GM11168 (cell line): Measurements from ENCODE around the gene PRAME.
"Not testable (repeated sequence)": the region's sequence is repeated elsewhere in the genome, so short reads cannot be mapped to it uniquely, and the experiment has no call there.

ENCODE experiments used
- in situ Hi-C: fragments of 300-500 bp; cut with MboI; formaldehyde crosslinking; loops from one replicate; pipeline ENCODE4 v1.12.0; 2022; ENCODE audit warnings: low sequenced_read_pairs; ENCODE audit not compliant: unreplicated experiment

PRAME gene

DNA sequence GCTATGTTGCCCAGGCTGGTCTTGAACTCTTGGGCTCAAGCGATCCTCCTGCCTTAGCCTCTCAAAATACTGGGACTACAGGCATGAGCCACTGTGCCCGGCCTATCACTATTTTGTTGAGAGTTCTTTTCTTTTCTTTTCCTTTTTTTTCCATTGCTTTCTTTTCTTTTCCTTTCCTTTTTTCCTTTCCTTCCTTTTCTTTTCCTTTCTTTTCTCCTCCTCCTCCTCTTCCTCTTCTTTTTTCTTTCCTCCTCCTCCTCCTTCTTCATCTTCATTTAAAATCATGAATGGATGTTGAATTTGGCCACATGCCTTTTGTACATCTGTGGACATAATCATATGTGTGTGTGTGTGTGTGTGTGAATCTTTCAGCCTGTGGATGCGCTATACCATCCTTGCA, 25.7 kb upstream of the PRAME start:
- in situ Hi-C loops = no loop called here

DNA sequence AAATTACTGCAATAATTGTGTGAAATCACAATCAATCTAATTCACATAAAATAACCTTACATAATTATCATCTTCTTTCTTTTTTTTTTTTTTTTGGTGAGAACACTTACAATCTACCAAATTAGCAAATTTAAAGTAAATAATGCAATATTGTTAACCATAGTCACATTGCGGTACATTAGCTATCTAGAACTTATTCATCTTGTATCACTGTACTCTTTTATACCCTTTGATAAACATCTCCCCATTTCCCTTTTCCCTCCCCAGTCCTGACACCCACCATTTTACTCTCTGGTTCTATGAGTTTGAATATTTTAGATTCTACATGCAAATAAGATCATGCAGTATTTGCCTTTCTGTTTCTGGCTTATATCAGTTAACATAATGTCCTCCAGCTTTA, 24.0 kb upstream of the PRAME start:
- in situ Hi-C loops = no loop called here

DNA sequence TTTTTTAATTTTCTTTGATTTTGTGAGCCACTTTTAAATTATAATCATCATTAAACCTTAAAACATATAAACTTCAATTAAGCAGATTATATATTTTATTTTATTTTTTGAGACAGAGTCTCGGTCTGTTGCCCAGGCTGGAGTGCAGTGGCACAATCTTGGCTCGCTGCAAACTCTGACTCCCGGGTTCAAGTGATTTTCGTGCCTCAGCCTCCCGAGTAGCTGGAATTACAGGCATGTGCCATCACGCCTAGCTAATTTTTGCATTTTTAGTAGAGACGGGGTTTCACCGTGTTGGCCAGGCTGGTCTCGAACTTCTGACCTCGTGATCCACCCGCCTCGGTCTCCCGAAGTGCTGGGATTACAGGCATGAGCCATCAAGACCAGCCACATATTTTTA, 22.5 kb upstream of the PRAME start:
- in situ Hi-C loops = not testable (repeated sequence)

DNA sequence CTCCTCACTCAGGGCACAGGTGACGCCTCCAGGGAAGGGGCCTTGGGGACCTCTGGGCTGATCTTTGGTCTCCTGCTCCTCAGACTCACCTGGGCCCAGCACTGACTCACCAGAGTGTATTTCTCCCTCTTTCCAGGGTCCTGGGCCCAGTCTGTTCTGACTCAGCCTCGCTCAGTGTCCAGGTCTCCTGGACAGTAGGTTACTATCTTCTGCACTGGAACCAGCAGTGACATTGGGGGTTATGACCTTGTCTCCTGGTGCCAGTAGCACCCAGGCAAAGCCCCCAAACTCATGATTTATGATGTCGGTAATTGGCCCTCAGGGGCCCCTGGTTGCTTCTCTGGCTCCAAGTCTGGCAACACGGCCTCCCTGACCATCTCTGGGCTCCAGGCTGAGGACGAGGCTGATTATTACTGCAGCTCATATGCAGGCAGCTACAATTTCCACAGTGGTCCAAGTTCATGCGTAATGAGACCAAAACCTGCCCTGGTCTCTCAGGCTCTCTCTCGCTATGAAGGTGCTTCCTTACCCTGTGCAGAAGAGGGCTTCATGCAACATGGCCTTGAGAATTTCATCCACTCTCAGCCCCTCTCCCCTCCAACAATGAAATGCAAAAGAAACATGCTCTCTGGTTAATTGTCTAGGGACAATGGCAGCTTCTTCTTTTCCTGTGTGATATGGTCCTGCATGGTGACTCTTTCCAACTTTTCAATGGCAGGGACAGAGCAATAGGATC, 21.0 kb upstream of the PRAME start:
- in situ Hi-C loops = loop anchor here (10.0 kb wide), 1 partner anchor 115 kb away; no protein-coding TSS in a partner anchor

DNA sequence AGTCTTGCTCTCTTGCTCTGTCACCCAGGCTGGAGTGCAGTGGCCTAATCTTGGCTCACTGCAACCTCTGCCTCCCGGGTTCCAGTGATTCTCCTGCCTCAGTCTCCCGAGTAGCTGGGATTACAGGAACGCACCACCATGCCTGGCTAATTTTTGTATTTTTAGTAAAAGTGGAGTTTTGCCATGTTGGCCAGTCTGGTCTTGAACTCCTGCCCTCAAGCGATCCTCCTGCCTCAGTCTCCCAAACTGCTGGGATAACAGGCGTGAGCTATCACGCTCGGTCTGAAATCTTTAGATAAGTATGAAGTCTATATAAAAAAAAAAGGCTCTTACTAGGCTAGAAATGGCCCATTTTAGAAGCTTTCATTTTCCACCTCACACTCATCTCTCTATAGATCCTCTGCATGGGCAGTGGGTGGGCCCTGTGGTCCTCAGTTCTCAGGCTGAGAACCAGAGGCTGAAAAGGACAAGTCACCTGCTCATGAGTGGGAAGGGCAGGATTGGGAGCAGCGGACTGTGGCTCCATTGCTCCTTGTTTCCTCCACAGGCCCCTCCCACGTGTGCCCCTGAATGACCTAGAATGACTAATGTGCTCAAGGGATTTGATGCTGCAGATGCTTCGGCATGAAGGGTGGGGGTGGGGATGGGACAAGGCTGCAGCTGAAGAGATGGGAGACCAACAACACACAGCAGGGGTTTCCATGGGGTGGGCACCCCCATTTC, 19.8 kb upstream of the PRAME start:
- in situ Hi-C loops = loop anchor here (10.0 kb wide), 1 partner anchor 114 kb away; no protein-coding TSS in a partner anchor

DNA sequence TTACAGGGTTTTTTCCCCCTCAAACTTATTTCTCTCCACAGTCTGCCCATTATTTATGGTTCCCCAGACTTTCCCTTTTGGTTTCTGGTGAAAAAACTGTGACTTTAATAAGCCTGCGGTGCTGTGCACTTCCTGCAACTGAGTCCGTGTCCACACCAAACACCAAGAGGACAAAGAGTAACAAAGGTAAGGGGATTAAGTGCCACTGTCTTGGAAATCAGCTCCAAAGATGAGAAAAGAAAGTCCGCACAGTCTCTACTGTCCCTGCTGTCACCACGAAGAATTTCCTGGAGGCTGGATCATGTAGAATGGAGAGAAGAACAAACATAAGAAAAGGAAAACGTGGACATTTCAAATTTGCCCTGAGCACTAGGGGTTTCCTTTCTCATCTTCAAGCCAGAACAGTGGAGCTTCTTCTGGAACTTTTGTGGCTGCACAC, 17.9 kb upstream of the PRAME start:
- in situ Hi-C loops = loop anchor here (10.0 kb wide), 1 partner anchor 112 kb away; no protein-coding TSS in a partner anchor

DNA sequence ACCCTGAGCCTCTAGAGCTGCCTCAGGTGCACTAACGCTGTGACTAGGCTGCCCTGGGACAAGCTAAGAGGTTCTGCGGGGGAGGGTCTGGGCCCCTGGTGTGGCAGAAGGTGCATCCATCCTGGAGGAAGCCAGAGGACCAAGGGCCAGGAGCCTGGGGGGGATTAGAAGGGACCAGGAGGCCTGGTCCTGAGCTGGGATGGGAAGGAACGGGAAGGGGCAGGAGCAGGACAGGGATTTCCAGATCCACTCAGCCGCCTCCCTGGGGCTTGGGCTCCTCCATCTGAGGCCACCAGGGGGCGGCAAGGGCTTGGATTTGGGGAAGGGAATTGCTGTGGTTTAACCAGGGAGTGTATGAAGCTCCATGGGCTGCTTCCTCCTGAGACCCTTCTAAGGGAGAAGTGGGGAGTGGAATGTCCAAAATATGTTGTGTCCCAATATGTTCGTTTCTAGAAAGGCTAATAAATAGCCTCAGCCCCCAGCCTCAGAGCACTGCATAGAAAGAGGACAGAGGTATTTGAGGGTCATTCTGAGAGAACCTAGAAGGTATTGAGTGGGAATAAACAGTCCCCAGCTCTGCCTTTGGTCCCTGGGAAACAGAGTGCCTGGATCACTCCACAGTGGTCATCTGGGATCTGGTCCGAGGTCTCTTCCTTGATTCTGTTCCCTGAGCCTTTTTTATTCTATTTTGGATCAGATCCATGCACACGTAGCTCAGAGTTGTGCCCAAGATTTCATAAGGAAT, 17.4 kb upstream of the PRAME start:
- in situ Hi-C loops = loop anchor here (10.0 kb wide), 1 partner anchor 112 kb away; no protein-coding TSS in a partner anchor

DNA sequence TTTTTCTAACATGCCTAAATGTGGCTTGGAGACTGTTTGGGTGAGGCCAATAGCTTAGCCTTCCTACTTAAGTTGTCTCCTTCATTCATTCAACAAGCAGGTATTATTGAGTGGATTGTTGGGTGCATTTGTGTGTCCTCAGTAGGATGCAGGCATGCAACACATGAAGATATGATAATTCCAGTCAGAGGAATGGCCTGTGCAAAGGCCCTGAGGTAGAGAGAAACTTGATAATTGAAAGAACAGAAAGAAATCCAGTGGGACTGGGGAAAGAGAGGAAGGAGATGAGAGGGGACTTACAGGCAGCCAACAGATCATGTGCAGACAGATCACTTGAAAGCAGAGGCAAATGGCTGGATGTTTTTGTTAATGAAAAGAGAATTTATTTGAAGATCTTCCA, 15.3 kb upstream of the PRAME start:
- in situ Hi-C loops = loop anchor here (5.0 to 10.0 kb wide), 2 partner anchors 47 to 110 kb away; no protein-coding TSS in a partner anchor

DNA sequence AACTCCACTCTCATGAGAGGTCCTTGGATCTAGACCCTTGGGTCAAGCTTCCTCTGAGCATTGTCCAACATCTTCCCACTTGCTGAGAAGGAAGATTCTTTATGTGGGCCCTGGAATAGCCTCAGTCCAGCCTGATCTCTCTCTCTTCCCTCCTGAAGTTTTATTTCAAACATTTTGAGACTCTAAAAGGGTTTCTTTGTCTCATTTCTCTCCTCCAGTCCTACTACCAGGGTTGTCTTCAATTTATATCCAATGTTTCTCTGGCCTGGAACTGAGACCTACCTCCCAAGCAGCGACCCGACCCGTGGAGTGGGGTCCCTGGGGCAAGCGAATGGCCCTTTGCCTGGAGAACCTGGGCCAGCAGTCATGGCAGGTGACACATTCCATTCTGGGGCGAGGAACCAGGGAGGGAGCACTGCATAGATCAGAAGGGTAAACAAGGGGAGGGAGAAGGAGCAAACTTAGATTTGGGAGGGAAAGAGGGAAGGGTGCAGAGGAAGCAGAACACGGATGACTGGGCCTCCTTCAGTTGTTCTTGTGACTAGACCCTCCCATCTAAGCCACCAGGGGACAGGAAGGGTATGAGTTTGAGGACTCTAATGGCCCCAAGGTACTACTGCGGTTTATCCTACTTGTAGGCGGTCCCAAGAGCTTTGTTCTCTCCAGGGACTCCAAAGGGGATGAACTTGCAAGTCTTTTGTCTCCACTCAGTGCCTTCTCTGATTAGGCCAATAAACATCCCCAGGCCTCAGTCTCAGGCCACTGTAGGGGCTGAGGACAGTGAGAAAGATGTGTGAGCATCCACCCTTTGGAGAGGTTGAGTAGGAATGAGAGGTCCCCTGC, 14.2 kb upstream of the PRAME start:
- in situ Hi-C loops = loop anchor here (5.0 to 10.0 kb wide), 2 partner anchors 46 to 108 kb away; no protein-coding TSS in a partner anchor

DNA sequence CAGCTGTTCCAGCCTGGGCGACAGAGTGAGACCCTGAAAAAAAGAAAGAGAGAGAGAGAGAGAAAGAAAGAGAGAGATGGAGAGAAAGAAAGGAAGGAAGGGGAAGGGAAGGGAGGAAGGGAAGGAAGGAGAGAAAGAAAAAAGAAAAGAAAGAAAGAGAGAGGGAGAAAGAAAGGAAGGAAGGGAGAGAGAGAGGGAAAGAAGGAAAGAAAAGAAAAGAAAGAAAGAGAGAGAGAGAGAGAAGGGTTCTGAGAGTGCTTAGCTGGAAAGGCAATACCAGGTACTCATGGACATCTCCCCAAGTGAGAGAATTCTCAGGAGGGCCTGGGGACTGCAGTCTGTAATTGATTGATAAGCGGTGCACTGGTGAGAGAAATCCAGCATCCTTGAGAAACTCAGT, 12.8 kb upstream of the PRAME start:
- in situ Hi-C loops = loop anchor here (5.0 to 10.0 kb wide), 2 partner anchors 45 to 107 kb away; no protein-coding TSS in a partner anchor

DNA sequence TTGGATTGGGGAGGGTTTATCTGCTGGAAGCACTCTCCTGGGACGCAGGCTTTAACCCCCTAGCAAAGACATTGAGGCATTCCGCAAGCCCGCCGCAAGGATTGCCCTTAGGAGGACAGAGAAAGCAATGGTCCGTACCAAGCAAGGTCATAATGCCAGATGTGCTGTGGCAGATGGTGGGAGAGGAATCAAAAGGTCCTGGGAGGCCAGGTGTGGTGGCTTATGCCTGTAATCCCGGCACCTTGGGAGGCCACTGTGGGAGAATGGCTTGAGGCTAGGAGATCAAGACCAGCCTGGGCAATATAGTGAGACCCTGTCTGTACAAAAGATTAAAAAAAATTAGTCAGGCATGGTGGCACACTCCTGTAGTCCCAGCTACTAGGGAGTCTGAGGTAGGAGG, 12.4 kb upstream of the PRAME start:
- in situ Hi-C loops = loop anchor here (5.0 to 10.0 kb wide), 2 partner anchors 44 to 107 kb away; no protein-coding TSS in a partner anchor

DNA sequence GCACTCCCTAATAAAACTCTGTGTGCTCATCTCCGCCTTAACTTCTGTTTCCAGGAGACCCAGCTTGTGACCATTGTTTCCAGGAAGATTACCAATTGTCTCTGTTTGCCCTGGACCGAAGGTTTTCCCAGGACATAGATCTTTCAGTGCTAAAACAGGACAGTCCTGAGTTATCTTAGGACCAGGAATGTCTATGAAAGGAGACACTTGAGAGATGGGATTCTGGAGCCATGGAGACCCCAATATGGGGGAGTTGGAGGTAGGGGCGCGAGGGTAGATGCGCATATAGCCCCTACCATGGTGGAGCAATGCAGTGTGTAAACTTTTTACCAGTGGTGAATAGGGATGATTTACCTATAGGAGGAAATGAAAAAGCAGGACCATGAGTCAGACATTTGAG, 10.2 kb upstream of the PRAME start:
- in situ Hi-C loops = no loop called here

DNA sequence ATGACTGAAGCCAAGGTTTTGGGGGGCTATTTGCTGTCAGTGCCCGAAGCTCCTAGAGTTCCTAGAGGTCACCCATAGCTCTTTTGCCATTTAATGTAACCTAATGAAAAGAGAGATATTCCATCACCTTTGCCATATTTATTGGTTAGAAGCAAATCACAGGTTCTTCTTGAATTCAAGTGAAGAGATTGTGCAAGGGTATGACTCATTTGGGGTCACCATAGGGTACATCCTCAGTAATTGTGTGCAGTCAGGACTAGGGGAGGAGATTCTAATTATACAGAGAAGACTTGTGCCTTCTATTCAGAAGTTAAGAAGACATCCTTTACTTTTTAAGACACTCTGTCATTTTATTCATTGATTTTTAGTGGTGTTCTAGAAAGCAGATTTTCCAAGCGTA, 6.9 kb upstream of the PRAME start:
- in situ Hi-C loops = no loop called here

DNA sequence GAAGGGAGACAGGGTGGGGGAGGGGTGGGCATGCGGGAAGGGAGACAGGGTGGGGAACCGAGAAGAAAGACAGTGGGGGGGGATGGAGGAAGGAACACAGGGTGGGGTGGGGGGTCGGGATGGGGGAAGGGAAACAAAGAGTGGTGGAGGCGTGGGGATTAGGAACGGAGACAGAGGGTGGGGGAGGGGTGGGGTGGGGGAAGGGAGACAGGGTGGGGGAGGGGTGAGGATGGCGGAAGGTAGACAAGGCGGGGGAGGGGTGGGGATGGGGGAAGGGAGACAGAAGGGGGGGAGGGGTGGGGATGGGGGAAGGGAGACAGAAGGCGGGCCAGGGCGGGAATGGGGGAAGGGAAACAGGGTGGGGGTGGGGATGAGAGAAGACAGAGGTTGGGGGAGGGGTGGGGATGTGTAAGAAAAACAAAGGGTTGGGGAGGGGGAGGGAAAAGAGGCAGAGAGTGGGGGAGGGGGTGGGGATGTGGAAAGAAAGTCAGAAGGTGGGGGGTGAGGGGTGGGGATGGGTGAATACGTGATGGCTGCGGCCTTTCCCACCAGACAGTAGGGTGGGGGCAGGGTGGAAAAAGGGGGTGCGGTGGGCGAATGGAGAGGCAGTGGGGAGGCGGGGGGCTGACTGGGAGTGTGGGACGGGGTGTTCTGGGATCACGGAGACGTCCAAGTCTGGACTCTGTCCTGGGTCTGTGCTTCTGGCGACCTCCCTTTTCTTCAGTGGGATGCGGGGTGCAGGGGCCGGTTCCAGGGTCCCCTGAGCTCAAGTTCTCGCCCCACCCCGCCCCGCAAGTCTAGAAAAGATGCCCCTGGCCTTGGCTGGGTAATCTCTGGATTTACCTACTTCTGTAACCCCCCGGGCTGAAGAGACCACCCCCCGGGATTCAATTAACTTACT, 744 bp downstream of the PRAME start:
- in situ Hi-C loops = no loop called here

DNA sequence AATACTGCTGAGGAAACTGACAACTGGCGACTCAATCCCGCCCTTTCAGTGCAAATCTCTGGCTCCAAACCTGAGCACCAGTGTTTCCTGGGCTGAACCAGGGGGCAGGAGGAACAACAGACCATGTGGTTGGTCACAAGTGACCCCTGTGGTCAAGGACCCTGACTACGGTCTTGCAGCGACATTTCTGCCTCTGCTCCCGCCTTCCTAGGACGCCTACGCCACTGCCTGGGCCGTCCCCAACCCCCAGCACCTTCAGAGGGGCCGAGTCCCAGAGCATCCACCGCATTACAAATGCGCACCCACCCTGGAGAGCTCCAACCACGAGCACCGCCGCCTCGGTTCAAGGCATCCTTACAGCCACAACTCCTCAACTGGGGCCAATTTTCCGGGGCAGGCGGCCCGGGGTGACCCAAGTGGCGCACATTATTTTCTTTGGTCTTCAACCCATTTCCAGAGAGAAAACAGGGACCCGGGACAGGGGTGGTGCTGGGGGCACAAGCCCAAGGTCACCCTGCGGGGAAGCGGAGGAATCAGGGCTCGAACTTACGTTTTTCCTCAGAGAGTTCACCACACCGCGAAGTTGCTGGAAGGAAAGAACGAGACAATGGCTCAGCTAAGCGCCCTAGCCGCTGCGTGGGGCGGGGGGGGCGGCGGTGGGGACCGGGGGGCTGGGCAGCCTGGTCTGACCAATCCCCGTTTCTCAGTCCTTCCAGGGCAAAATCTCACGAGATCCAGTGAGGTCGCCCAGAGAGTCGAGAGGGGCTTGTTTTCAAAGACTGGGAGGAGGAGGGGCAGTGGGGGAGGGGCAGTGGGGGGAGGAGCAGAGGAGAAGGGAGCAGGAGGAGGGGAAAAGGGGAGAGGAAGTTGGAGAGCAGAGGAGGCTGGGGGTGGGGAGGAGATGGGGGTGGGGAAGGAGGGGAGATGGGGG, 1.8 kb downstream of the PRAME start:
- in situ Hi-C loops = no loop called here

DNA sequence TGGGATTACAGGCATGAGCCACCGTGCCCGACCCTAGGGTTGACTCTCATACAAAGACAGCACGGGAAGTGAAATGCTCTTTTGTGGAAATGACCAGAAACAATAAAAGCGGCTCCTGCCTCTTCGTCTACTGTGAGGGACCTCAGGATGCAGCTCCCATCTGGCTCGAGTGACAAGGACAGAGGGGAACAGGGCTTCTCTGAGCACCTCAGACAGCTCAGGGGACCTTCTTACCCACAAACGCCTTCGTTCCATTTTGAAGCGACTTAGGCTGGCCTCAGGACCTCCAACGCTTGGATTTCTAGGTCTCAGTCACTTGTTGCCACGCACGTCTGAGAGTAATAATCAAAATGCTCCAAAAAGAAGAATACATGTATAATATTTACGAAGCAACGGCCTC, 2.5 kb downstream of the PRAME start:
- in situ Hi-C loops = no loop called here

DNA sequence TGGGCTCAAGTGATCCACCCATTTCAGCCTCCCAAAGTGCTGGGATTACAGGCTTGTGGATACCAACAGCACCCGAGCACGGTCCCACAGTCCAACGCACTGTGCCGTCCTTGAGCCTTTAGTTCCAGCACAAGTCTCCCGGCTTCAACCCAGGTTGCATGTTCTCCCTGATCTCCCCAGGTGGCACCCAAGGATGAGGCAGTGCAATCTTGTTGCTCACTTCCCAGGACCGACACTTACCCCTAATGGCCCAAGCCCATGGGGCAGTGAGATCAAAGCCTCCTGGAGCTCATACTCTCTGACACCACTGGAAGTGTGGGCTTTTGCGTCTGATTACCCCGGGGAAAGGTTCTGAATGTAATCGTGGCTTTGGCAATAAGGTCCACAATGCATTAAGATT, 3.5 kb downstream of the PRAME start:
- in situ Hi-C loops = no loop called here
